GM18519 (cell line): ENCODE measurements around the gene MALT1.
"Not testable (repeated sequence)": the region's sequence is repeated elsewhere in the genome, so short reads cannot be mapped to it uniquely, and the experiment has no call there.

Experiments used
- ATAC-seq: cut with Tn5 transposase; IDR thresholded peaks from one replicate; pipeline ENCODE4 v1.9.1; 2021; ENCODE audit warnings: mild to moderate bottlenecking, moderate library complexity; ENCODE audit not compliant: unreplicated experiment, low FRiP score

MALT1 gene

GRCh38 chr18:58766164-58766563, 94.9 kb downstream of the MALT1 start:
- ATAC-seq = no peak

- ATAC-seq = no peak
Observed at GRCh38 chr18:58766946-58767345, 95.7 kb downstream of the MALT1 start.

GRCh38 chr18:58768293-58768974, 97.2 kb downstream of the MALT1 start:
- ATAC-seq = peak; percentile 68

- ATAC-seq = no peak
Observed at GRCh38 chr18:58769321-58769720, 98.1 kb downstream of the MALT1 start.

GRCh38 chr18:58770601-58771000, 99.3 kb downstream of the MALT1 start:
- no peak for ATAC-seq

GRCh38 chr18:58772161-58772560, 100.9 kb downstream of the MALT1 start:
- no peak for ATAC-seq

- no peak for ATAC-seq
Observed at GRCh38 chr18:58776084-58776483, 104.8 kb downstream of the MALT1 start.

GRCh38 chr18:58776541-58776940, 105.3 kb downstream of the MALT1 start:
- ATAC-seq = not testable (repeated sequence)

GRCh38 chr18:58777471-58777870, 106.2 kb downstream of the MALT1 start:
- ATAC-seq = no peak

- no peak for ATAC-seq
Observed at GRCh38 chr18:58779529-58779928, 108.3 kb downstream of the MALT1 start.

- ATAC-seq = no peak
Observed at GRCh38 chr18:58780045-58780444, 108.8 kb downstream of the MALT1 start.

GRCh38 chr18:58781627-58782194, 110.4 kb downstream of the MALT1 start:
- no peak for ATAC-seq

- no peak for ATAC-seq
Observed at GRCh38 chr18:58784601-58785137, 113.4 kb downstream of the MALT1 start.

- no peak for ATAC-seq
Observed at GRCh38 chr18:58785171-58785805, 114.0 kb downstream of the MALT1 start.

GRCh38 chr18:58785870-58786269, 114.6 kb downstream of the MALT1 start:
- no peak for ATAC-seq

GRCh38 chr18:58787536-58788149, 116.4 kb downstream of the MALT1 start:
- no peak for ATAC-seq

- no peak for ATAC-seq
Observed at GRCh38 chr18:58788470-58788869, 117.2 kb downstream of the MALT1 start.

GRCh38 chr18:58788971-58789875, 118.0 kb downstream of the MALT1 start:
- no peak for ATAC-seq

GRCh38 chr18:58789876-58790240, 118.6 kb downstream of the MALT1 start:
- ATAC-seq = no peak

GRCh38 chr18:58792086-58792485, 120.8 kb downstream of the MALT1 start:
- peak; percentile 91 for ATAC-seq
